Measurements from ENCODE around the gene TRPM8.

Gene TRPM8

DNA sequence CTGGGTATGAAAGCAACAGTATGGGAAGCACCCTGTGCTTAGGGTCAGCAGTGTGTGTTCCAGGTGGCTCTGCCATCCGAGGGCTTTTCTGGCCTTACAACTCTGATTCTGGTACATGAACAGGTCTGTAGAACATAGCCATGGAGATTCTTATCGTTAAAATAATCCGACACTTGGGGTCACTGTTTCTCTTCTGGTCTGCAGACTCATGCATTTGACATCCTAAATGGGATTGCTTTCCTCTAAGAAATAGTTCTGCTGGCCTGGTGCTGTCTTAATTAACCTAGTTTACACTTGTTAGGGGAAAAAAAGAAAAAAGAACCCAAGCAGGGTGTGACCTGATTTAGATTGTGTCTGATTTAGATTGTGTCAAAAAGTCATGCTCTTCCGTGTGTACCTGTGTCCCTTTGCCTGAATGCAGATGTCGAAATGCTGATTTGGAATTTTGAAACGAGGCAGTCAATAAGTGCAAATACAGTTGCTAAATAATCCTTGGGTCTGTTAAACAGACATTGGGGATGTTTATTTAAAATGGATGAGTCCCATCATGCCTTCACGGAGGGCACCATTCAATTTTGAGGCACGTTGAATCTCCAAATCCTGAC lies 59.6 kb downstream of the TRPM8 start:
- Histone ChIP-seq H3K9ac (ENCODE audit: low read depth, low read length) (no peak overlapping the region), H3K36me3 (ENCODE audit: insufficient read depth, low read length) (no peaks in the 10 kb centered on the region), H3K4me1 (ENCODE audit: control insufficient read depth, insufficient read depth, low read length) (peaks cover 37% of the 10 kb centered on the region), H3K4me2 (ENCODE audit: low read length) (no peak overlapping the region), H3K4me3 (ENCODE audit: low read length) (no peak overlapping the region), H3K9me3 (replicated peaks; ENCODE audit: low read length) (no peaks in the 10 kb centered on the region), H3K27me3 (ENCODE audit: control insufficient read depth, insufficient read depth, low read length) (no peaks in the 10 kb centered on the region)

DNA sequence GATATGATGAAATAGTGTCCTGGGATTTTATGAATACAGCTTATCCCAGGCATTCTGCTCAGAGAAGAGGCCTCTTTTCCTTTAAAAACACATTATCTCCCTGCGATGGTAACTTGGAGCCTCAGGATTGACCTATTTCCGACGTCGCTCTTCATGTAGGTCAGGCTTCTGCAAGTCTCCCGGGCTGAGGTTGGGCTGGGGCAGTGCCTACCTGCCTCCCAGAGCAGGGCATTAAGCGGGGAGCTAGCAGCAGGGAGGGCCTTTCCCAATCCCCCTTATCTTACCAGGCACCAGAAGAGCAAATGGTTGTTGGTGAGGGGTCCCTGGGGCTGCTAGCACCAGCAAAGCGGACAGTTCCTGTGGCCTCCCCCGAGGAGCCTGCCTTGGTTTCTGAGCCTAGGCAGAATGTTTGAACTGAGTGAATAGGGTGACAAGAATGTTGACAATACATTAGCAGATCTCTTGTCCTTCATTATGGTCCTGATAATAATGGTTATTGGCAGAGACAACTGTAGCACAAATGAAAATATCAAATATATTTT lies 60.2 kb downstream of the TRPM8 start:
- H3K4me2 ChIP-seq (ENCODE audit: low read length), result no peak overlapping the region
- no peaks in the 10 kb centered on the region for H3K36me3 ChIP-seq (ENCODE audit: insufficient read depth, low read length)
- no peaks in the 10 kb centered on the region for H3K9me3 ChIP-seq (replicated peaks; ENCODE audit: low read length)
- H3K9ac ChIP-seq (ENCODE audit: low read depth, low read length), result no peak overlapping the region
- peaks cover 41% of the 10 kb centered on the region for H3K4me1 ChIP-seq (ENCODE audit: control insufficient read depth, insufficient read depth, low read length)
- H3K27me3 ChIP-seq (ENCODE audit: control insufficient read depth, insufficient read depth, low read length), result no peaks in the 10 kb centered on the region
- no peak overlapping the region for H3K4me3 ChIP-seq (ENCODE audit: low read length)

- H3K36me3 ChIP-seq (ENCODE audit: insufficient read depth, low read length), result no peaks in the 10 kb centered on the region
- no peak overlapping the region for H3K4me2 ChIP-seq (ENCODE audit: low read length)
- no peak overlapping the region for H3K4me3 ChIP-seq (ENCODE audit: low read length)
- no peaks in the 10 kb centered on the region for H3K9me3 ChIP-seq (replicated peaks; ENCODE audit: low read length)
- H3K9ac ChIP-seq (ENCODE audit: low read depth, low read length), result no peak overlapping the region
- peaks cover 40% of the 10 kb centered on the region for H3K4me1 ChIP-seq (ENCODE audit: control insufficient read depth, insufficient read depth, low read length)
- H3K27me3 ChIP-seq (ENCODE audit: control insufficient read depth, insufficient read depth, low read length), result no peaks in the 10 kb centered on the region
These were observed 62.6 kb downstream of the TRPM8 start for GRCh38 chr2:233979748-233980147.

DNA sequence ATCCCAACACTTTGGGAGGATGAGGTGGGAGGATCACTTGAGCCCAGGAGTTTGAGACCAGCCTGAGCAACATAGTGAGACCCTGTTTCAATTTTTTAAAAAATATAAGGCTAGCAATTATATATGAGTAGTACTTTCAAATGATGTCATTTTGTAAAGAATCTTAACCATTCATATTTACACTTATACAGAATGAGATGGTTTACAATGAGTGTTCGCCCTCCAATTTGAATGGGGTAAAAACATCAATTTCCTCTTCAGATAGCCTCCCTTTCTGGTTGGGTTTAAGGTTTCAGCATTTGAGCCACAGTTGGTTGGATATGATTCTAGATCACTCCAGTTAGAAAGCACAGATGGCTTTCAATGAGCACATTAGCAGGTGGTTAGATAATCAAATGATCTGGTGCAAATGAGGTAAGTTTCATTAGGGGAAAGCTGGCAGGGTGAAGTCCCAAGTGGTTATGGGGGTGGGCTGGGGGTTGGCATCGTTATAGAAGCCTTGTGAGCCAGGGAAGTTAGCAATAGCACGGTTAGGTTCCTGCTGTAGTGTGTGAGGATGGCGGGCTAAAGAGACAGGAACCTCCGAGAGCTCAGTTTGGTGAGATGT lies 63.9 kb downstream of the TRPM8 start:
- Histone ChIP-seq H3K36me3 (ENCODE audit: insufficient read depth, low read length) (no peaks in the 10 kb centered on the region), H3K9ac (ENCODE audit: low read depth, low read length) (no peak overlapping the region), H3K4me2 (ENCODE audit: low read length) (no peak overlapping the region), H3K27me3 (ENCODE audit: control insufficient read depth, insufficient read depth, low read length) (no peaks in the 10 kb centered on the region), H3K4me3 (ENCODE audit: low read length) (no peak overlapping the region), H3K4me1 (ENCODE audit: control insufficient read depth, insufficient read depth, low read length) (peaks cover 33% of the 10 kb centered on the region), H3K9me3 (replicated peaks; ENCODE audit: low read length) (no peaks in the 10 kb centered on the region)

- peak overlapping the region; percentile 47 for H3K9ac ChIP-seq (ENCODE audit: low read depth, low read length)
- H3K36me3 ChIP-seq (ENCODE audit: insufficient read depth, low read length), result no peaks in the 10 kb centered on the region
- H3K4me3 ChIP-seq (ENCODE audit: low read length), result peak overlapping the region; percentile 25
- H3K27me3 ChIP-seq (ENCODE audit: control insufficient read depth, insufficient read depth, low read length), result no peaks in the 10 kb centered on the region
- H3K9me3 ChIP-seq (replicated peaks; ENCODE audit: low read length), result no peaks in the 10 kb centered on the region
- H3K4me2 ChIP-seq (ENCODE audit: low read length), result peak overlapping the region; percentile 38
- peaks cover 33% of the 10 kb centered on the region for H3K4me1 ChIP-seq (ENCODE audit: control insufficient read depth, insufficient read depth, low read length)
These were observed 64.6 kb downstream of the TRPM8 start for GRCh38 chr2:233981574-233982420.

DNA sequence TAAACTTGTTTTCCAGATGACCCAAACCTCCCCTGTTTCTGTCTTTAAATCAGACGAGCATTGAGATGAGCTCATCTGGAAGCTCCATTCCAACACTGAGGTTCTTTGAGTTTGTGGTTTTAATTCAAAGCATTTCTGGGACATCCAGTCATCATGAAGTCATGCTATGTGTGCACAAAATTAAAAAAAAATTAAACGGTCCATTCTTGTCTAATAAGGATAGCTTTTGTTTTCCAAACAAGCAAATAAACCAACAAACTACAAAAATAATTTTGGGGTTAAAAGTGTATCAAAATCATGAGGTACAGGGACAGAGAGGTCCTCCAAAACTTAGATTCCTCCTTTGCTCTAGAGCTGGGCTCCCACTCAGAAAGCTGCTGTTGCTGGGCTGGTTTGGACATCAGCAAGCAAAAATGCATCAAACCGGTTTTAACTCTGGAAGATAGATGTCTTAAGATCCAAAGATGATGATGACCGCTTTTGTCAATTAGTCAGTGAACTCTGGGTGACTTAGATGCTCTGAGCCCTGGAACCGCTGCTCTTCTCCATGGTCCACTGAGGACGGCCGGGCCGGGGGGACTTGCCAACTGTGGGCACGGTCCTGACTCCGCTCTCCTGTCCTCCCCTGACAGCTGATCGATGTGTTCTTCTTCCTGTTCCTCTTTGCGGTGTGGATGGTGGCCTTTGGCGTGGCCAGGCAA lies 65.4 kb downstream of the TRPM8 start:
- peak overlapping the region; percentile 72 for H3K4me2 ChIP-seq (ENCODE audit: low read length)
- peaks cover 33% of the 10 kb centered on the region for H3K4me1 ChIP-seq (ENCODE audit: control insufficient read depth, insufficient read depth, low read length)
- no peaks in the 10 kb centered on the region for H3K27me3 ChIP-seq (ENCODE audit: control insufficient read depth, insufficient read depth, low read length)
- no peaks in the 10 kb centered on the region for H3K9me3 ChIP-seq (replicated peaks; ENCODE audit: low read length)
- peak overlapping the region; percentile 43 for H3K4me3 ChIP-seq (ENCODE audit: low read length)
- H3K9ac ChIP-seq (ENCODE audit: low read depth, low read length), result peak overlapping the region; percentile 36
- no peaks in the 10 kb centered on the region for H3K36me3 ChIP-seq (ENCODE audit: insufficient read depth, low read length)

- no peak overlapping the region for H3K9ac ChIP-seq (ENCODE audit: low read depth, low read length)
- no peak overlapping the region for H3K4me3 ChIP-seq (ENCODE audit: low read length)
- no peaks in the 10 kb centered on the region for H3K9me3 ChIP-seq (replicated peaks; ENCODE audit: low read length)
- no peaks in the 10 kb centered on the region for H3K36me3 ChIP-seq (ENCODE audit: insufficient read depth, low read length)
- H3K27me3 ChIP-seq (ENCODE audit: control insufficient read depth, insufficient read depth, low read length), result no peaks in the 10 kb centered on the region
- H3K4me2 ChIP-seq (ENCODE audit: low read length), result no peak overlapping the region
- peaks cover 33% of the 10 kb centered on the region for H3K4me1 ChIP-seq (ENCODE audit: control insufficient read depth, insufficient read depth, low read length)
These were observed 66.3 kb downstream of the TRPM8 start for GRCh38 chr2:233983445-233983844.

- no peak overlapping the region for H3K4me2 ChIP-seq (ENCODE audit: low read length)
- H3K4me1 ChIP-seq (ENCODE audit: control insufficient read depth, insufficient read depth, low read length), result no peaks in the 10 kb centered on the region
- no peaks in the 10 kb centered on the region for H3K9me3 ChIP-seq (replicated peaks; ENCODE audit: low read length)
- H3K4me3 ChIP-seq (ENCODE audit: low read length), result no peak overlapping the region
- no peaks in the 10 kb centered on the region for H3K27me3 ChIP-seq (ENCODE audit: control insufficient read depth, insufficient read depth, low read length)
- no peaks in the 10 kb centered on the region for H3K36me3 ChIP-seq (ENCODE audit: insufficient read depth, low read length)
- H3K9ac ChIP-seq (ENCODE audit: low read depth, low read length), result no peak overlapping the region
These were observed 71.4 kb downstream of the TRPM8 start for GRCh38 chr2:233988581-233988980.

DNA sequence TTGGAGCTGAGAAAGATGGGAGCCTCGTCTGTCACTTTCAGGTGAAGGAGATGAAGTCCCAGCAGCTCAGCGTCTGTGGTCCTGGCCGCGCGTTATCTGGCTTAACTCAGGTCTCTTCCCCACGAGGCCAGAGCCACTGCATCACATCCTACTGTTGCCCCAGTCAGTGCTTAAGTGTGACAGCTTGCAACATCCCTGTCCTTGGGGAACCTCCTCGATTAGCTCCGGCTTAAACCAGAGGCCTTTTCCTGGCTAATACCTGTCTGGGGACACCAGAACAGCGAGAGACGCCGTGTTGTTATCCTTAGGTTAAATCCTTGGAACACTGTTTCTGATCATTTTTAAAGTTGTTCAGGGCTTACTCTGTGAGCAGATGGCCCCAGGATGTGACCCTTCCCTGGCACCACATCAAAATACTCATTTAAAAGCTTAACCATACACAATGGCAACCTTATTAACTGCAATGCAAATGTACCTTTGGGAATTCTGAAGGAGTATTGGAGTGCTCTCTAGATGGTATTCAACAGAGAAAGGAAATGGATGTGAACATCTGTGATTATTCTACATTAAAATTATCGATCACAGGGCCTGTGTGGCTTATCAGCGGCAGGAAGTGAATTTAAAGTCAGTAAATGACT lies 72.2 kb downstream of the TRPM8 start:
- H3K4me1 ChIP-seq (ENCODE audit: control insufficient read depth, insufficient read depth, low read length), result no peaks in the 10 kb centered on the region
- H3K36me3 ChIP-seq (ENCODE audit: insufficient read depth, low read length), result no peaks in the 10 kb centered on the region

DNA sequence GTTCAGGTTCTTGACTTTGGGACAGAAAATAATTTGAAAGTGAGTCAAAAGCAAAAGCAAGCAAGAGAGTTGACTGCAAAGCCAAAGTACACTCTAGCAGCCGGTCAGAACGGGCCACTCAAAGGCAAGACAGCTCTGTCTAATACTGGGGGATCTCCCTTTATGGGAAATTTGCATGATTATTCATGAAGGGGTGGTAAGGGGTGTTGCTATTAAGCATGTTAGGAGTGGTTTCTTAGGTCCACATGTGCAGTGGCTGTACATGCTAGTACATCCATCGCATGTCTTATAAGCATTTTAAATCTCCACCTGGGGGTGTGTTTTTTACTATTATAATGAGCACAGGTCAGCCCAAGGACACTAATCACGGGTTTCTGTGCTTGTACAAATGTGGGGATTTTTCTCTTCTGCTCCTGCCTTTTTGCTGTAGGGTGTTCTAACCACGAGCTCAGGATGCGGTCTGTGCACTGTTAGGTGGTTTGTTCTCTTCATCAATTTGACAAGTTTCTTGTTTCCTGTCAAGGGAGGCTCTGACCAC lies 73.2 kb downstream of the TRPM8 start:
- Histone ChIP-seq H3K9ac (ENCODE audit: low read depth, low read length) (no peak overlapping the region), H3K36me3 (ENCODE audit: insufficient read depth, low read length) (no peaks in the 10 kb centered on the region), H3K27me3 (ENCODE audit: control insufficient read depth, insufficient read depth, low read length) (peaks cover 4% of the 10 kb centered on the region), H3K9me3 (replicated peaks; ENCODE audit: low read length) (no peaks in the 10 kb centered on the region), H3K4me3 (ENCODE audit: low read length) (no peak overlapping the region), H3K4me2 (ENCODE audit: low read length) (no peak overlapping the region), H3K4me1 (ENCODE audit: control insufficient read depth, insufficient read depth, low read length) (no peaks in the 10 kb centered on the region)

More for the DNA sequence above, 72.2 kb downstream of the TRPM8 start:
- H3K4me3 ChIP-seq (ENCODE audit: low read length), result no peak overlapping the region
- no peak overlapping the region for H3K4me2 ChIP-seq (ENCODE audit: low read length)
- H3K27me3 ChIP-seq (ENCODE audit: control insufficient read depth, insufficient read depth, low read length), result peaks cover 3% of the 10 kb centered on the region
- no peaks in the 10 kb centered on the region for H3K9me3 ChIP-seq (replicated peaks; ENCODE audit: low read length)
- no peak overlapping the region for H3K9ac ChIP-seq (ENCODE audit: low read depth, low read length)

Data from skeletal muscle satellite cell (primary cell).